GM13976 (cell line): ENCODE data around the gene FAM83G.

Experiments used
- DNase-seq: peaks from one replicate; pipeline ENCODE4 v3.0.0; 2012; ENCODE audit warnings: low spot score
- in situ Hi-C: fragments of 300-500 bp; cut with MboI; formaldehyde crosslinking; loops from one replicate; pipeline ENCODE4 v1.12.0; 2022; ENCODE audit warnings: low sequenced_read_pairs, mixed read lengths, inconsistent platforms; ENCODE audit not compliant: unreplicated experiment
- TF ChIP-seq, protein P1 (sequence below): IDR thresholded peaks from 2 replicates; pipeline ENCODE4 v1.5.1; 2012; ENCODE audit warnings: borderline replicate concordance, mild to moderate bottlenecking; ENCODE audit not compliant: insufficient read depth; ENCODE audit errors: extremely low read depth, missing control alignments, control extremely low read depth

FAM83G gene

DNA sequence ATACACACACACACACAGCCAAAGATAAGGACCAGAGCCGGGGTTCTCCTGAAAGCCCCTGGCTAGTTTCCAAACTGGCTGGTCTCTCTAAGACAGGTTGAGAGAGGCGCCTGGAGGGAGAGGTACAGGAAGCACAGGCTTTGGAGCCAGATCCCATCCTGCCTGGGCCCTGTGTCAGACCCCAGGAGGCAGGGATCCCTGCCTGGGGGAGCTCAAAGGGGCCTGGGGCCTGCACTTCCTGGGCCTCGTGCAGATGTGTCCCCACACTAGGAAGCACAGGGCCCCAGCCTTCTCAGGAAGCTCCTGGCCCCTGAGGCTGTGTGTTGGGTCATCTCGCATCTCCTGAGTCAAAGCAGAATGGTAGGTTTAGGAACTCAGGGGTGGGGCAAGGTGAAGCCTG is 36.6 kb downstream of the FAM83G start:
- DNase-seq, result no peak
- in situ Hi-C loops, result no loop called here
- TF ChIP-seq, protein P1, sequence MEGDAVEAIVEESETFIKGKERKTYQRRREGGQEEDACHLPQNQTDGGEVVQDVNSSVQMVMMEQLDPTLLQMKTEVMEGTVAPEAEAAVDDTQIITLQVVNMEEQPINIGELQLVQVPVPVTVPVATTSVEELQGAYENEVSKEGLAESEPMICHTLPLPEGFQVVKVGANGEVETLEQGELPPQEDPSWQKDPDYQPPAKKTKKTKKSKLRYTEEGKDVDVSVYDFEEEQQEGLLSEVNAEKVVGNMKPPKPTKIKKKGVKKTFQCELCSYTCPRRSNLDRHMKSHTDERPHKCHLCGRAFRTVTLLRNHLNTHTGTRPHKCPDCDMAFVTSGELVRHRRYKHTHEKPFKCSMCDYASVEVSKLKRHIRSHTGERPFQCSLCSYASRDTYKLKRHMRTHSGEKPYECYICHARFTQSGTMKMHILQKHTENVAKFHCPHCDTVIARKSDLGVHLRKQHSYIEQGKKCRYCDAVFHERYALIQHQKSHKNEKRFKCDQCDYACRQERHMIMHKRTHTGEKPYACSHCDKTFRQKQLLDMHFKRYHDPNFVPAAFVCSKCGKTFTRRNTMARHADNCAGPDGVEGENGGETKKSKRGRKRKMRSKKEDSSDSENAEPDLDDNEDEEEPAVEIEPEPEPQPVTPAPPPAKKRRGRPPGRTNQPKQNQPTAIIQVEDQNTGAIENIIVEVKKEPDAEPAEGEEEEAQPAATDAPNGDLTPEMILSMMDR, result no peak

DNA sequence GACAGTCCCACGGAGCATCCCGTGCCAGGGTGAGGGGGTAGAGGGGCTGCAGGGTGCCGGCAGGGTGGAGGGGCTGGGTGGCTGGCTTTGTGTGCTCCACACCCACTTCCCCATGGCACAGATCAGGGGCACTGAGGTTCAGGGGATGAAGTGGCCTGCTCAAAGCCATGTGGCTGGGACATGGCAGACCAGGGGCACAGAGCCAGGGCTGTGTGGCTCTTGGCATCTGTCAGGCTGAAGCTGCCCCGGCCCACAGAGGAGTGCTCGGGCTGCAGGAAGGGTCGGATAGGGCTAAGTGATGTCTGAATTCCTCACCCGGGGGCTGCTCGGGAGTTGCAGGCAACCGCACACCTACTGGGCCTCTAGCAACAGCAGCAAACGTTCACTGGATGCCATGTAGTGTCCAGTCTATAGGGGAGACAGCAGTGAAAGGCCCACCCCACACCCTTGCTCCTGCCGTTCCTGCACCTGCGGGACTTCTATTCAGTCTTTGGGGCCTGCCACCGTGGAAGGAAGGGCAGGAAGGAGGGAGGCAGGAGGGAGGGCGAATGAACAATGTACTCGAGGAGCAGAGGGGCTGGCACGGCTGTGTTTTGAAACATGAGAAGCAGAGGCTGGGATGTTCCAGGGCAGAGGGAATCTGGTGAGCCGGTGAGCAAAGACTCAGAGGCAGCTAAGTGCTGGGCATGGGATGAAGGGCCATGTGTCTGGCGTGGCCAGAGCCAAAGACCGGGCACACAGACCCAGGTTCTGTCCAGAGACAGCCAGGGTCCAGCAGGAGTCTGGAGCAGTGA is 37.5 kb downstream of the FAM83G start:
- in situ Hi-C loops, result no loop called here
- TF ChIP-seq, protein P1, result no peak
- DNase-seq, result no peak

DNA sequence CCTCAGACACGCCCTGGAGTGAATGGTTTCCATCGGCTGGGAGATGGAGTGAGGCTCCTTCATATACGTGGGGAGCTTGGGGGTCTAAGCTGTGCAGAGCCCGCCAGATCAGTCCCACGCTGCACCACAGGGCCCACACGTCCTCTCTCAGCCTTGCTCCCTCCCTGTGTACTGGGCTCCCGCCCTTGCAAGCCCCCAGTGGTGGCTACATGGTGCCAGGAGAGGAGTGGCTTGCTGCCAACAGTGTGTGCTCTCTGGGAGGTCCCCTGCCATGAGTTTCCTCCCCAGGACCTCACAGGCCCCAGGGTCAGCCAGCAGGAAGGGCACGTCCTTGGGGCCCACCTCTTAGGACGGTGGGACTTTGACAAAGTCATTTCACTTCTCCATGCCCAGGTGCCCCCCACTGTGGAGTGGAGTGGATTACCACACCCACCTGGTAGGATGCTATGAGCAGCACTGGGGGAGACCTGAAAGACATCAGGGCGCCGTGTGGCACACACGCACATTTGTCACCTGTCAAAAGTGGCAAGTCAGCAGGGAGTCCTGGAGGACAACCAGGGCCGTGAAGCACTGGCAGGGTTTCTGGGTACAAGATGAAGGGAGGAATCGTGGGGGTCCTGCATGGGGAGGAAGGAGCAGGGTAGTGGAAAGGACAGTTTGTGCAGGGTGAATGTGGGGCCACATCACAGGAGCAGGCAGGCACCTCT is 38.9 kb downstream of the FAM83G start:
- in situ Hi-C loops, result no loop called here
- TF ChIP-seq, protein P1, result no peak
- no peak for DNase-seq

DNA sequence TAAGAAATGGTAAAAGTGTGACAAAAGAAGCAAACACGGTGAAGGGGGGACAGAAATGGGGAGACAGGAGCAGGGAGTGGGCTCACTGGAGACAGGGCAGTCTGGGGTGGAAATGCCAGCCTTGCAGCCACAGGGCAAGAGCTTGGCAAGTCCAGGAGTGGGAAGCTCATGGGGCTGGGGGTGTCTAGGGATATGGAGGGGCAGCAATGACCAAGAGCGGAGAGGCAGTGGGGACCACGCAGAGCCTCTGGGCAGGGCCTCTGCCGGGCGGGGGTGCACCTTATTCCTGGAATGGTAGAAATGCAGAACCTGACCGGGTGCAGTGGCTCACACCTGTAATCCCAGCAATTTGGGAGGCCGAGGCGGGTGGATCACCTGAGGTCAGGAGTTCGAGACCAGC is 40.0 kb downstream of the FAM83G start:
- DNase-seq, result no peak
- TF ChIP-seq, protein P1, result no peak
- in situ Hi-C loops, result no loop called here

DNA sequence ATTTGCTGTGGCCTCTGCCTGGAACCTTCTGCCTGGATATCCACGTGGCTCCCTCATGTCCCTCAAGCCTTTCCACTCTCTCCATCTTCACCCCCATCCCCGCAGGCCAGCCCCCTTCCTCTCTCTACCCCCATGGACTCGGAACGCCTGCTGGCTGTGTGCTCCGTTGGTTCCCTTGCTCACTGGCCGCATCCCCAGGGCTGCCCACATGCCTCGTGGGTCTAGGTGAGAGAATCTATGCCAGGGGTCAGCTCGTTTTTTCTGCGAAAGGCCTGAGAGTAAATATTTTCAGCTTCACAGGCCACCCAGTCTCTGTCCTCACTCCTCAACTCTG is 40.6 kb downstream of the FAM83G start:
- TF ChIP-seq, protein P1, result no peak
- in situ Hi-C loops, result no loop called here
- no peak for DNase-seq

DNA sequence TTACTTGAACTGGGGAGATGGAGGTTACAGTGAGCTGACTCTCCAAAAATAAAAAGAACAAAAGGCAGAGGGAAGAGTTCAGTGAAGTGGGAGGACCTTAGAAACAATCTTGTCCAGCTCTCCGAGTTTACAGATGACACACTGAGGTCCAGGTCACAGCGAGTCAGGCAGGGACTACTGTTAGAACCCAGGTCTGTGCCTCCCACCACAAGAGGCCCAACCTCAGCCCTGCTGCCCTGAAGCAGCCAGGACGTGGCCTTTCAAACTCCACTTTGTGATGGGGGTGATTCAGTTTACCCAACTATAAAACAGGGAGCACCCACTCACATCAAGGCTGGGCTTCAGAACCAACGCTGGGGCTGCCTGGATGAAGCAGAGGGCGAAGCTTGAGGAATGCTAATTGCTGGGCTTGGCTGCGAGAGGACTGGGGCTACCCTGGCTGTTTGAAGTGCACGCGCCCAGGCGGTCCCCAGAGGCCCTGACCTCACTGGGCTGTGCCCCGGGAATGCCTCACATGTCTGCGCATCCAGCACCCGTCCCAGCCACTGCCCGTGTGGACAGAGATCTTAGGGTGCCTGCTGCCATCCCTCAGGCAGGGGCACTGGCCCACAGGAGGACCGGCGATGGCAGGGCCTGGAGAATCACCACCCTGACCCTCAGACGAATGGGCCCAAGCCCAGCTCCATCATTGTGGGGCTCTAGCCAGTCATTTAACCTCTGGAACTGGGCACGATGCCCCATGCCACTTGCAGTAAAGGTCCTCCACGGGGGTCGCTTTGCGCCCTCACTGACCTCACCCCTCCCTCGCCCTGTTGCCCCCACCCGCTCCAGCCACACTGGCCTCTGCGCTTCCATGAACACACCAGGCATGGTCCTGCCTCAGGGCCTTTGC is 41.2 kb downstream of the FAM83G start:
- TF ChIP-seq, protein P1, result no peak
- in situ Hi-C loops, result no loop called here
- DNase-seq, result no peak
